HepG2 (cell line): ENCODE results near the gene TPD52L2. TPM values are rescaled to one million over a fixed set of nuclear protein-coding genes. Genes with fewer than 3 reads are reported as not detected.
A peak's percentile ranks its signal among the peaks of the same experiment; 100 is the strongest.

Experiments
- DNMT3B ChIP-seq: conservative IDR thresholded peaks from 2 replicates; pipeline ENCODE4 v1.6.1; 2016; ENCODE audit warnings: missing biosample characterization, control low read depth
- HIC2 ChIP-seq: sonication (generic); formaldehyde crosslinking; IDR thresholded peaks from 2 replicates; pipeline ENCODE4 v1.9.0; 2022; ENCODE audit warnings: low read depth, missing genetic modification reagents
- KDM6A ChIP-seq: IDR thresholded peaks from 2 replicates; pipeline ENCODE4 v1.6.1; 2016; ENCODE audit warnings: low read depth
- KMT2B ChIP-seq: IDR thresholded peaks from 2 replicates; pipeline ENCODE4 v1.6.1; 2016; ENCODE audit warnings: missing genetic modification reagents, missing compliant biosample characterization
- NFYB ChIP-seq: sonication (generic); formaldehyde crosslinking; IDR thresholded peaks from 2 replicates; pipeline ENCODE4 v1.4.0; 2020; ENCODE audit warnings: missing genetic modification reagents
- PATZ1 ChIP-seq: sonication (generic); formaldehyde crosslinking; IDR thresholded peaks from 2 replicates; pipeline ENCODE4 v1.4.0; 2020; ENCODE audit warnings: missing genetic modification reagents
- PITX1 ChIP-seq: sonication (generic); formaldehyde crosslinking; IDR thresholded peaks from 2 replicates; pipeline ENCODE4 v1.5.1; 2020; ENCODE audit warnings: mild to moderate bottlenecking, missing genetic modification reagents
- PLRG1 ChIP-seq: fragments of 450-650 bp; conservative IDR thresholded peaks from 2 replicates; pipeline ENCODE4 v1.6.1; 2016
- PPARG ChIP-seq: conservative IDR thresholded peaks from 2 replicates; pipeline ENCODE4 v1.6.1; 2016; ENCODE audit warnings: missing biosample characterization, missing genetic modification reagents
- PRDM10 ChIP-seq: sonication (generic); formaldehyde crosslinking; IDR thresholded peaks from 2 replicates; pipeline ENCODE4 v1.4.0; 2020; ENCODE audit warnings: low read depth, missing genetic modification reagents
- SALL2 ChIP-seq: sonication (generic); formaldehyde crosslinking; IDR thresholded peaks from 2 replicates; pipeline ENCODE4 v1.8.1; 2023; ENCODE audit warnings: mild to moderate bottlenecking, missing genetic modification reagents, inconsistent platforms
- SP140L ChIP-seq: sonication (generic); formaldehyde crosslinking; IDR thresholded peaks from 2 replicates; pipeline ENCODE4 v1.4.0; 2020; ENCODE audit warnings: missing genetic modification reagents, borderline replicate concordance
- U2AF2 ChIP-seq: fragments of 200-400 bp; formaldehyde crosslinking; IDR thresholded peaks from 2 replicates; pipeline ENCODE4 v1.6.1; 2017; ENCODE audit warnings: low read depth, mild to moderate bottlenecking, low read length
- UBTF ChIP-seq: sonication (generic); formaldehyde crosslinking; IDR thresholded peaks from 2 replicates; pipeline ENCODE4 v1.4.0; 2020; ENCODE audit warnings: mild to moderate bottlenecking, missing genetic modification reagents
- ZBTB7A ChIP-seq: sonication (generic); formaldehyde crosslinking; IDR thresholded peaks from 2 replicates; pipeline ENCODE4 v1.8.0; 2022; ENCODE audit warnings: mild to moderate bottlenecking, missing genetic modification reagents
- ZBTB8A ChIP-seq: sonication (generic); formaldehyde crosslinking; IDR thresholded peaks from 2 replicates; pipeline ENCODE4 v1.4.0; 2020; ENCODE audit warnings: mild to moderate bottlenecking, low read depth, missing genetic modification reagents, borderline replicate concordance
- ZNF20 ChIP-seq: sonication (generic); formaldehyde crosslinking; IDR thresholded peaks from 2 replicates; pipeline ENCODE4 v1.4.0; 2020; ENCODE audit warnings: mild to moderate bottlenecking, moderate library complexity, missing genetic modification reagents
- ZNF337 ChIP-seq: sonication (generic); formaldehyde crosslinking; IDR thresholded peaks from 2 replicates; pipeline ENCODE4 v1.5.1; 2020; ENCODE audit warnings: missing genetic modification reagents, low read depth, mild to moderate bottlenecking, borderline replicate concordance
- ZNF619 ChIP-seq: sonication (generic); formaldehyde crosslinking; IDR thresholded peaks from 2 replicates; pipeline ENCODE4 v1.4.0; 2020; ENCODE audit warnings: mild to moderate bottlenecking, missing genetic modification reagents
- ZNF720 ChIP-seq: sonication (generic); formaldehyde crosslinking; IDR thresholded peaks from 2 replicates; pipeline ENCODE4 v1.4.0; 2020; ENCODE audit warnings: missing genetic modification reagents
- ZNF790 ChIP-seq: sonication (generic); formaldehyde crosslinking; IDR thresholded peaks from 2 replicates; pipeline ENCODE4 v1.8.0; 2022; ENCODE audit warnings: missing genetic modification reagents, mild to moderate bottlenecking, borderline replicate concordance
- polyA plus RNA-seq, 8 experiments: library from polyadenylated mRNA; depleted of rRNA in 3 of 8; stranded (reverse) in 7 of 8; unstranded in 1 of 8; fragments of >200 nt; fragmentation: Illumina TruSeq in 4 of 8; extraction: Trizol in 4 of 8; gene quantifications; 2 replicates each; pipeline versions ENCODE4 v1.2.1 to v1.2.3, GENCODE V29; 2011 to 2016; ENCODE audit warnings: low read depth in 4 of 8, missing spikeins in 1 of 8, mixed read lengths in 1 of 8; ENCODE audit not compliant: insufficient read depth in 1 of 8
- total RNA-seq, 5 experiments: library from RNA; depleted of rRNA; stranded (reverse); fragments of >200 nt; fragmentation: Illumina TruSeq; extraction: Trizol; gene quantifications; 2 replicates each; pipeline ENCODE4 v1.2.3, GENCODE V29; 2016; ENCODE audit warnings: low read depth in 1 of 5

TPD52L2 gene
- total and polyA plus RNA-seq, 2 of the 13 experiments (the other 11 are each of a cell fraction or from before 2014, with no cell fraction given): 156 to 184 TPM

GRCh38 chr20:63831993-63832686, 32.9 kb upstream of the TPD52L2 start (continued):
- TF ChIP-seq ZNF720 (CRISPR knock-in tag): no peak
- no peak for TF ChIP-seq PPARG (CRISPR knock-in tag)
- TF ChIP-seq ZNF790 (CRISPR knock-in tag): 0 out of 2 replicates have a peak, but pooled peaks have one; percentile 78
- no peak for TF ChIP-seq U2AF2
- TF ChIP-seq ZNF337 (CRISPR knock-in tag): no peak
- peak; percentile 80; the same call in 1 of the 2 replicates for TF ChIP-seq ZNF619 (CRISPR knock-in tag)
- no peak for TF ChIP-seq SALL2 (CRISPR knock-in tag)
- TF ChIP-seq PLRG1: no peak
- TF ChIP-seq ZBTB8A: no peak
- TF ChIP-seq SP140L (CRISPR knock-in tag): no peak
- TF ChIP-seq UBTF (CRISPR knock-in tag): peak; percentile 99
- TF ChIP-seq NFYB (CRISPR knock-in tag): peak; percentile 63
- TF ChIP-seq KDM6A (CRISPR knock-in tag): no peak
- no peak; the same call in 1 of the 2 replicates for TF ChIP-seq PITX1
- TF ChIP-seq PATZ1 (CRISPR knock-in tag): peak; percentile 67; the same call in 1 of the 2 replicates
- no peak for TF ChIP-seq ZNF20 (CRISPR knock-in tag)
- TF ChIP-seq HIC2 (CRISPR knock-in tag): peak; percentile 26; the same call in 1 of the 2 replicates
- no peak for TF ChIP-seq KMT2B (CRISPR knock-in tag)
- no peak for TF ChIP-seq ZBTB7A (CRISPR knock-in tag)
- TF ChIP-seq DNMT3B (CRISPR knock-in tag): no peak
- TF ChIP-seq PRDM10 (CRISPR knock-in tag): no peak
